ENCODE data around the gene ADD3.
"Not testable (repeated sequence)": the region's sequence is repeated elsewhere in the genome, so short reads cannot be mapped to it uniquely, and the experiment has no call there.

GRCh38 chr10:110114668-110115067 is 106.9 kb downstream of the ADD3 start:
- TF ChIP-seq, protein P1, sequence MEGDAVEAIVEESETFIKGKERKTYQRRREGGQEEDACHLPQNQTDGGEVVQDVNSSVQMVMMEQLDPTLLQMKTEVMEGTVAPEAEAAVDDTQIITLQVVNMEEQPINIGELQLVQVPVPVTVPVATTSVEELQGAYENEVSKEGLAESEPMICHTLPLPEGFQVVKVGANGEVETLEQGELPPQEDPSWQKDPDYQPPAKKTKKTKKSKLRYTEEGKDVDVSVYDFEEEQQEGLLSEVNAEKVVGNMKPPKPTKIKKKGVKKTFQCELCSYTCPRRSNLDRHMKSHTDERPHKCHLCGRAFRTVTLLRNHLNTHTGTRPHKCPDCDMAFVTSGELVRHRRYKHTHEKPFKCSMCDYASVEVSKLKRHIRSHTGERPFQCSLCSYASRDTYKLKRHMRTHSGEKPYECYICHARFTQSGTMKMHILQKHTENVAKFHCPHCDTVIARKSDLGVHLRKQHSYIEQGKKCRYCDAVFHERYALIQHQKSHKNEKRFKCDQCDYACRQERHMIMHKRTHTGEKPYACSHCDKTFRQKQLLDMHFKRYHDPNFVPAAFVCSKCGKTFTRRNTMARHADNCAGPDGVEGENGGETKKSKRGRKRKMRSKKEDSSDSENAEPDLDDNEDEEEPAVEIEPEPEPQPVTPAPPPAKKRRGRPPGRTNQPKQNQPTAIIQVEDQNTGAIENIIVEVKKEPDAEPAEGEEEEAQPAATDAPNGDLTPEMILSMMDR (IDR thresholded peaks at IDR 0.05; ENCODE audit: low read length) = not testable (repeated sequence)
- not testable (repeated sequence) for TF ChIP-seq EZH2 (IDR thresholded peaks at IDR 0.05; ENCODE audit: borderline replicate concordance, low read length)
